GM12878 (cell line): ENCODE data around the gene MAD1L1. TPM values are rescaled to one million over a fixed set of nuclear protein-coding genes. Genes with fewer than 3 reads are reported as not detected.

Source experiments
- ATAC-seq: fragments of 200-7000 bp; cut with Tn5 transposase; 3 replicates; pipeline ENCODE4 v1.9.1; 2020; ENCODE audit warnings: mild to moderate bottlenecking, moderate library complexity
- BruUV-seq: library from RNA; stranded (reverse); fragments of 400-500 nt; replicated peaks from 2 replicates; lab custom pipeline; 2021; lab: Mats Ljungman, UMichigan
- CTCF ChIA-PET: fragments of 300-600 bp; sonication (Branson Sonifier 250); formaldehyde crosslinking; extraction: SDS; loops from one replicate; lab custom pipeline; 2021; ENCODE audit warnings: inconsistent platforms; lab: Yijun Ruan, JAX
- POLR2A ChIA-PET: fragments of 350-600 bp; formaldehyde crosslinking; extraction: SDS; loops from one replicate; lab custom pipeline; 2021; ENCODE audit warnings: inconsistent platforms; lab: Charles Lee
- RAD21 ChIA-PET: fragments of 300-600 bp; sonication (Branson Sonifier 250); formaldehyde crosslinking; loops from one replicate; lab custom pipeline; 2023; ENCODE audit warnings: antibody characterized with exemption; ENCODE audit not compliant: unreplicated experiment; lab: Charles Lee
- SMC1A ChIA-PET: fragments of 300-600 bp; sonication (Branson Sonifier 250); formaldehyde crosslinking; loops from one replicate; lab custom pipeline; 2023; ENCODE audit not compliant: unreplicated experiment, uncharacterized antibody; lab: Charles Lee
- DNase-seq: peaks from one replicate; pipeline ENCODE4 v3.0.0-alpha.2; 2011; ENCODE audit warnings: low read depth, low spot score
- FAIRE-seq: peaks from 3 replicates; lab custom pipeline; 2011; peaks lifted over from hg19 to GRCh38; lab: Jason Lieb, UNC
- H2AFZ ChIP-seq: 2 replicates; pipeline ENCODE4 v1.6.0; 2011; ENCODE audit warnings: low read depth, low read length, control low read depth; ENCODE audit not compliant: control insufficient read depth
- H3K27ac ChIP-seq: 2 replicates; pipeline ENCODE4 v1.5.1; 2011; ENCODE audit warnings: control low read depth; ENCODE audit not compliant: control insufficient read depth, insufficient read depth
- H3K27me3 ChIP-seq, 2 experiments: replicated peaks in 1 of 2; 2 replicates each; pipeline versions ENCODE4 v1.6.0 to v1.6.1; 2011; ENCODE audit warnings: low read length in 1 of 2; ENCODE audit not compliant: control insufficient read depth in 2 of 2, insufficient read depth in 2 of 2
- H3K36me3 ChIP-seq, 2 experiments: 2 replicates each; pipeline ENCODE4 v1.5.1; 2011; ENCODE audit warnings: low read length in 1 of 2; ENCODE audit not compliant: control insufficient read depth in 2 of 2, insufficient read depth in 2 of 2
- H3K4me1 ChIP-seq: 2 replicates; pipeline ENCODE4 v1.6.1; 2011; ENCODE audit warnings: mild to moderate bottlenecking, low read length, moderate library complexity, mixed read lengths; ENCODE audit not compliant: control insufficient read depth, insufficient read depth
- H3K4me2 ChIP-seq: 2 replicates; pipeline ENCODE4 v1.6.0; 2011; ENCODE audit warnings: control low read depth; ENCODE audit not compliant: control insufficient read depth, insufficient read depth
- H3K4me3 ChIP-seq: fragments of 200-600 bp; sonication (generic); 2 replicates; pipeline ENCODE4 v1.5.1; 2016
- H3K79me2 ChIP-seq: 2 replicates; pipeline ENCODE4 v1.6.0; 2011; ENCODE audit warnings: low read length; ENCODE audit not compliant: control insufficient read depth, insufficient read depth
- H3K9ac ChIP-seq: 2 replicates; pipeline ENCODE4 v1.8.0; 2011; ENCODE audit warnings: low read length, control low read depth, mixed read lengths; ENCODE audit not compliant: control insufficient read depth, insufficient read depth
- H3K9me3 ChIP-seq: replicated peaks from 3 replicates; pipeline ENCODE4 v1.5.1; 2011; ENCODE audit warnings: mild to moderate bottlenecking, low read length; ENCODE audit not compliant: control insufficient read depth, insufficient read depth
- H4K20me1 ChIP-seq: 2 replicates; pipeline ENCODE4 v1.6.0; 2011; ENCODE audit not compliant: control insufficient read depth, insufficient read depth
- ATF2 ChIP-seq: IDR thresholded peaks from 2 replicates; pipeline ENCODE4 v1.6.1; 2012; ENCODE audit warnings: low read length, inconsistent platforms
- CBFB ChIP-seq: IDR thresholded peaks from 2 replicates; pipeline ENCODE4 v1.6.1; 2016; ENCODE audit warnings: antibody characterized with exemption, low read depth
- CHD1 ChIP-seq: IDR thresholded peaks from 2 replicates; pipeline ENCODE4 v1.6.1; 2012; ENCODE audit warnings: low read depth, low read length, improper control_type of control experiment
- CHD2 ChIP-seq: IDR thresholded peaks from 2 replicates; pipeline ENCODE4 v1.6.1; 2011; ENCODE audit warnings: low read depth, low read length, improper control_type of control experiment, borderline replicate concordance
- CHD4 ChIP-seq: fragments of 200-600 bp; sonication (generic); IDR thresholded peaks from 2 replicates; pipeline ENCODE4 v1.6.1; 2016; ENCODE audit warnings: mild to moderate bottlenecking
- CREM ChIP-seq: IDR thresholded peaks from 2 replicates; pipeline ENCODE4 v1.6.1; 2014; ENCODE audit warnings: antibody characterized with exemption, low read depth
- EGR1 ChIP-seq, 2 experiments: IDR thresholded peaks; 1 replicate in 1 of 2; 2 replicates in 1 of 2; pipeline ENCODE4 v1.6.1; 2011 to 2012; ENCODE audit warnings: low read depth in 2 of 2, low read length in 2 of 2, borderline replicate concordance in 1 of 2, mild to moderate bottlenecking in 1 of 2, moderate library complexity in 1 of 2
- MTA2 ChIP-seq: fragments of 450-650 bp; IDR thresholded peaks from 2 replicates; pipeline ENCODE4 v1.6.1; 2016; ENCODE audit warnings: low read depth, mild to moderate bottlenecking, moderate library complexity
- MXI1 ChIP-seq: fragments of 150-350 bp; IDR thresholded peaks from 2 replicates; pipeline ENCODE4 v1.6.1; 2011; ENCODE audit warnings: low read depth, mild to moderate bottlenecking, inconsistent platforms, low read length, improper control_type of control experiment
- NBN ChIP-seq: fragments of 450-650 bp; IDR thresholded peaks from 2 replicates; pipeline ENCODE4 v1.6.1; 2016
- SUZ12 ChIP-seq: fragments of 200-600 bp; sonication (generic); IDR thresholded peaks from one replicate; pipeline ENCODE4 v1.6.1; 2018; ENCODE audit warnings: antibody characterized with exemption, mild to moderate bottlenecking; ENCODE audit not compliant: unreplicated experiment
- TAF1 ChIP-seq: IDR thresholded peaks from 2 replicates; pipeline ENCODE4 v1.6.1; 2011; ENCODE audit warnings: mild to moderate bottlenecking, low read depth, low read length, borderline replicate concordance
- USF1 ChIP-seq: IDR thresholded peaks from 2 replicates; pipeline ENCODE4 v1.6.1; 2011; ENCODE audit warnings: borderline replicate concordance, low read depth, mild to moderate bottlenecking, moderate library complexity, mixed read lengths, low read length; ENCODE audit not compliant: insufficient read depth; ENCODE audit errors: extremely low read length
- YY1 ChIP-seq: IDR thresholded peaks from 2 replicates; pipeline ENCODE4 v1.6.1; 2011; ENCODE audit warnings: low read depth, mild to moderate bottlenecking, low read length
- ZNF217 ChIP-seq: fragments of 450-650 bp; IDR thresholded peaks from 2 replicates; pipeline ENCODE4 v1.6.1; 2017; ENCODE audit warnings: antibody characterized with exemption, mild to moderate bottlenecking
- ZNF622 ChIP-seq: fragments of 450-650 bp; IDR thresholded peaks from 2 replicates; pipeline ENCODE4 v1.6.1; 2017; ENCODE audit warnings: mild to moderate bottlenecking, inconsistent platforms
- WGBS: methylation state at CpG from one replicate; pipeline ENCODE4 v1.1.6; 2016; ENCODE audit warnings: low lambda C conversion rate; ENCODE audit not compliant: insufficient replicate concordance, insufficient coverage; ENCODE audit errors: missing lambda C conversion rate; 5-methylcytosine and 5-hydroxymethylcytosine counted together
- in situ Hi-C: fragments of 300-500 bp; cut with MboI; formaldehyde crosslinking; loops from 9 replicates; pipeline ENCODE4 v1.14.3; 2018; ENCODE audit warnings: mixed read lengths
- intact Hi-C: fragments of 100-400 bp; cut with micrococcal nuclease; formaldehyde crosslinking; loops from one replicate; pipeline ENCODE4 v1.14.2; 2022; ENCODE audit not compliant: unreplicated experiment
- polyA plus RNA-seq, 11 experiments: library from polyadenylated mRNA; depleted of rRNA in 4 of 11; unstranded in 6 of 11; stranded (reverse) in 5 of 11; fragments of >200 nt; fragmentation: Nextera tagmentation in 4 of 11; fragmentation: Illumina TruSeq in 1 of 11; extraction: Ambion mirVana in 4 of 11; extraction: Trizol in 1 of 11; gene quantifications; 1 replicate in 1 of 11; 2 replicates in 10 of 11; pipeline versions ENCODE4 v1.2.1 to v1.2.3, GENCODE V29; 2011 to 2016; ENCODE audit warnings: inconsistent platforms in 2 of 11, missing spikeins in 2 of 11, low read depth in 1 of 11
- total RNA-seq, 4 experiments: library from RNA; depleted of rRNA in 3 of 4; stranded (reverse); fragments of >200 nt in 3 of 4; fragmentation: Illumina TruSeq in 1 of 4; extraction: Trizol in 1 of 4; gene quantifications; 2 replicates each; pipeline versions ENCODE4 v1.2.1 to v1.2.3, GENCODE V29; 2013 to 2021

The MAD1L1 gene
- total and polyA plus RNA-seq, 10 of the 15 experiments (the other 5 are each of a cell fraction or from before 2014, with no cell fraction given), result 2.2 to 76.8 (median 38.3) TPM

- Histone ChIP-seq H3K27ac (no peak overlapping the region), H3K79me2 (no peaks in the 10 kb centered on the region), H3K36me3 (peaks cover 0 to 7% of the 10 kb centered on the region in 2 experiments; a peak in 3 of 4 replicates), H3K4me1 (peaks cover 7% of the 10 kb centered on the region; the same call in 1 of the 2 replicates), H2AFZ (no peak overlapping the region), H3K4me2 (no peak overlapping the region), H3K4me3 (no peak overlapping the region), H3K9me3 (no peaks in the 10 kb centered on the region), H4K20me1 (no peaks in the 10 kb centered on the region), H3K9ac (no peak overlapping the region), H3K27me3 (no peaks in the 10 kb centered on the region)
- TF ChIP-seq CHD2, result no peak
- no peak for TF ChIP-seq ATF2
- no peak for TF ChIP-seq ZNF622
- no peak for TF ChIP-seq EGR1 (IDR thresholded peaks at IDR 0.05; ENCODE audit: borderline replicate concordance in 1 of 2, low read depth in 2 of 2, low read length in 2 of 2)
- no peak for TF ChIP-seq CBFB
- TF ChIP-seq MTA2, result no peak
- TF ChIP-seq MXI1, result no peak
- no peak for TF ChIP-seq CHD1
- TF ChIP-seq TAF1, result no peak
- no peak for TF ChIP-seq YY1
- no peak for TF ChIP-seq ZNF217
- TF ChIP-seq NBN, result no peak
- TF ChIP-seq SUZ12, result no peak
- no peak for TF ChIP-seq CREM
- TF ChIP-seq USF1, result no peak
- TF ChIP-seq CHD4, result no peak
- FAIRE-seq, result no peak
- ChIA-PET SMC1A (no interaction called here), POLR2A (no interaction called here), CTCF (no interaction called here), RAD21 (no interaction called here)
- ATAC-seq, result no peak
- in situ Hi-C loops, result no loop called here
- DNase-seq, result no peak
- intact Hi-C loops, result no loop called here
- WGBS, result 96% methylated on average over 5 of the region's 5 CpGs
- BruUV-seq, result no TSS peak
Measured at GRCh38 chr7:2134740-2135139, 98.0 kb downstream of the MAD1L1 start.
